Measurements from ENCODE around the gene ANKRD36B.
"Not testable (repeated sequence)": the region's sequence is repeated elsewhere in the genome, so short reads cannot be mapped to it uniquely, and the experiment has no call there.

GRCh38 chr2:97618939-97619827, 29.5 kb upstream of the ANKRD36B start:
- TF ChIP-seq POLR2AphosphoS5, CTCF, POLR2A, EP300 (IDR thresholded peaks at IDR 0.05): not testable (repeated sequence)

Measured in sigmoid colon (tissue), 4 donors.